Heart right ventricle (tissue), 16 donors: Measurements from ENCODE around the gene FBXO38. TPM values are rescaled to one million over a fixed set of nuclear protein-coding genes. Genes with fewer than 3 reads are reported as not detected.

Source experiments
- ATAC-seq, 8 donors: fragments of 200-7000 bp; cut with Tn5 transposase; one replicate each; pipeline ENCODE4 v1.9.1; 2020; ENCODE audit warnings: mild to moderate bottlenecking in 8 of 8, moderate library complexity in 8 of 8, moderate number of reproducible peaks in 1 of 8
- DNase-seq, 2 donors: peaks; one replicate each; pipeline ENCODE4 v3.0.0-alpha.2; 2020
- H3K27ac ChIP-seq, 10 donors: fragments of 200-600 bp; sonication (generic) in 2 of 10; one replicate each; pipeline versions ENCODE4 v1.5.0 to v1.8.0; 2020 to 2022; ENCODE audit warnings: mild to moderate bottlenecking in 3 of 10
- H3K27me3 ChIP-seq, 7 donors: fragments of 200-600 bp; one replicate each; pipeline ENCODE4 v1.8.0; 2021 to 2022; ENCODE audit warnings: mild to moderate bottlenecking in 2 of 7
- H3K36me3 ChIP-seq, 9 donors: fragments of 200-600 bp; sonication (generic) in 1 of 9; one replicate each; pipeline versions ENCODE4 v1.5.0 to v1.8.0; 2020 to 2022; ENCODE audit warnings: mild to moderate bottlenecking in 2 of 9
- H3K4me1 ChIP-seq, 9 donors: fragments of 200-600 bp; sonication (generic) in 1 of 9; one replicate each; pipeline versions ENCODE4 v1.5.0 to v1.8.0; 2020 to 2022; ENCODE audit warnings: mild to moderate bottlenecking in 4 of 9
- H3K4me3 ChIP-seq, 10 donors: fragments of 200-600 bp; sonication (generic) in 2 of 10; one replicate each; pipeline versions ENCODE4 v1.5.0 to v1.8.0; 2020 to 2022; ENCODE audit warnings: mild to moderate bottlenecking in 7 of 10, moderate library complexity in 2 of 10
- H3K9me3 ChIP-seq, 11 donors: fragments of 200-600 bp in 10 of 11; sonication (generic) in 2 of 11; one replicate each; pipeline versions ENCODE4 v1.5.0 to v1.8.0; 2013 to 2022; ENCODE audit warnings: mild to moderate bottlenecking in 2 of 11, control low read depth in 1 of 11, moderate library complexity in 1 of 11
- CTCF ChIP-seq, 9 donors: fragments of 200-600 bp; sonication (generic) in 2 of 9; IDR thresholded peaks; one replicate each; pipeline versions ENCODE4 v1.5.0 to v1.8.0; 2021 to 2022; ENCODE audit warnings: antibody characterized with exemption in 9 of 9, mild to moderate bottlenecking in 5 of 9, moderate library complexity in 1 of 9
- WGBS, 2 donors: extraction: QIAGEN DNeasy Blood & Tissue Kit; methylation state at CpG; one replicate each; pipeline ENCODE4 v1.1.7; 2013; ENCODE audit warnings: inconsistent platforms in 1 of 2; 5-methylcytosine and 5-hydroxymethylcytosine counted together
- intact Hi-C, 10 donors: fragments of 100-400 bp; cut with DNase I; formaldehyde crosslinking; loops; one replicate each; pipeline versions ENCODE4 v1.11.1 to v1.14.2; 2022
- long read RNA-seq, 3 donors: library from polyadenylated mRNA; unstranded; transcript quantifications; one replicate each; pipeline ENCODE4 v2.0.0, GENCODE V29; 2020 to 2021
- polyA plus RNA-seq, 2 donors: library from polyadenylated mRNA; stranded (reverse); fragments of 200-250 nt; gene quantifications; one replicate each; pipeline ENCODE4 v1.2.3, GENCODE V29; 2013
- total RNA-seq, 10 donors: library from RNA; stranded (reverse); fragmentation: NEBNext Ultra II Directional in 3 of 10; extraction: Animal tissue kit (Norgen Biotek cat#: 25700) in 3 of 10; gene quantifications; one replicate each; pipeline versions ENCODE4 v1.2.1 to v1.2.4, GENCODE V29; 2021 to 2023
- donor health status: Arrhythmogenic right ventricular cardiomyopathy.
- donor health status: ischemic (EF 13 %, LVEDD 7.1; RV severe dilation, severe dysfunction).
- donor health status: healthy with polysubstance abuse.
- donor health status: DM: no; HTN: yes; CAD: no.
- donor health status: DM: no; HTN: no; CAD: no.
- donor health status: ischemic (EF 25% LVEDD 6.9; RV normal size, moderate dysfunction).
- donor health status: ischemic (EF 25% LVEDD 5.7; RV mildly dilated, moderate dysfunction).
- donor health status: healthy.
- donor health status: DM: yes; HTN: yes; CAD: no.
- donor health status: Ischemic cardiomyopathy.
- donor health status: ischemic (EF 35%, LVEDD 5.7; RV mildly dilated, moderate dysfunction).
- donor health status: nonischemic (EF 11% LVEDD 7.7; RV severe dilation, severe dysfunction).
- donor health status: DM: yes; HTN: yes; CAD: no.
- donor health status: PGD.
- donor health status: ischemic (EF 29% LVEDD 5.4; RV normal size, mild dysfunction).
- donor health status: nonischemic (EF 23%, LVEDD 6.1; RV moderate dilation, normal function).

The FBXO38 gene
- total RNA-seq (10 to 100 TPM; 31.7 to 66.4 (median 48.4) TPM), polyA plus RNA-seq (10 to 100 TPM; 10.2 to 15.0 TPM)
- long read RNA-seq, donor 1, full-length matches to known transcripts, result 3 of 12 reads
- long read RNA-seq, donor 1, partial matches to known transcripts, result 8 of 12 reads
- long read RNA-seq, donor 1, other reads (novel, unspliced or antisense), result 1 of 12 reads
- long read RNA-seq, donor 2, full-length matches to known transcripts, result 7 of 19 reads
- long read RNA-seq, donor 2, partial matches to known transcripts, result 12 of 19 reads
- long read RNA-seq, donor 2, other reads (novel, unspliced or antisense), result 0 of 19 reads
- long read RNA-seq, donor 3, full-length matches to known transcripts, result 14 of 35 reads
- long read RNA-seq, donor 3, partial matches to known transcripts, result 14 of 35 reads
- long read RNA-seq, donor 3, other reads (novel, unspliced or antisense), result 7 of 35 reads

- peak in 2 of 9 donors; percentile 21 to 31 for TF ChIP-seq CTCF (IDR thresholded peaks at IDR 0.05)
- intact Hi-C loops, result loop anchor here in 1 of 10 donors (10.0 kb wide), 1 partner anchor 429 kb away; no protein-coding TSS in a partner anchor
- peak; percentile 97 to 100 (median 98) for ATAC-seq
- Histone ChIP-seq H3K27ac (peak within 1 kb of the TSS; percentile 77 to 98 (median 91)), H3K4me1 (peaks cover 0 to 89% (median 66%) of the 10 kb centered on the region in 9 donors), H3K27me3 (no peaks in the 10 kb centered on the region), H3K4me3 (peak within 1 kb of the TSS; percentile 62 to 92 (median 84)), H3K36me3 (peaks cover 0 to 18% (median 0%) of the 10 kb centered on the region in 9 donors), H3K9me3 (peaks cover 0 to 3% (median 0%) of the 10 kb centered on the region in 11 donors)
- DNase-seq, result peak; percentile 94 to 98
- WGBS, 2 donors, result 0 to 1% methylated on average over 45 of the region's 45 CpGs
These were observed at the start of gene FBXO38 for GRCh38 chr5:148383564-148384379. Gene FBXO38 (plus strand): TSS chr5:148383958. CDS start chr5:148394777, 10,819 bp downstream.

- Histone ChIP-seq H3K27me3 (no peaks in the 10 kb centered on the region), H3K36me3 (peaks cover 0 to 5% (median 0%) of the 10 kb centered on the region in 9 donors), H3K4me3 (no peak within 1 kb of the TSS), H3K4me1 (no peaks in the 10 kb centered on the region), H3K9me3 (peaks cover 0 to 15% (median 0%) of the 10 kb centered on the region in 11 donors), H3K27ac (no peak within 1 kb of the TSS)
- WGBS, 2 donors, result 97 to 99% methylated on average over 3 of the region's 3 CpGs
- TF ChIP-seq CTCF (IDR thresholded peaks at IDR 0.05), result no peak
- intact Hi-C loops, result no loop called here
- ATAC-seq (no peak), DNase-seq (no peak)
These were observed 48.5 kb upstream of the FBXO38 start, which contains the start of gene SPINK9 for GRCh38 chr5:148335259-148335658. Gene SPINK9 (plus strand): TSS chr5:148335559. CDS start chr5:148335614, 55 bp downstream.

GRCh38 chr5:148336704-148337435 lies 46.9 kb upstream of the FBXO38 start:
- H3K9me3 ChIP-seq, result peaks cover 0 to 4% (median 0%) of the 10 kb centered on the region in 11 donors
- no peak for TF ChIP-seq CTCF (IDR thresholded peaks at IDR 0.05)
- no peak for DNase-seq
- peaks cover 0 to 6% (median 0%) of the 10 kb centered on the region in 9 donors for H3K36me3 ChIP-seq
- 86 to 94% methylated on average over 3 of the region's 3 CpGs for WGBS, 2 donors
- ATAC-seq, result no peak
- no peaks in the 10 kb centered on the region for H3K4me1 ChIP-seq
- no peak overlapping the region for H3K27ac ChIP-seq
- H3K27me3 ChIP-seq, result no peaks in the 10 kb centered on the region
- intact Hi-C loops, result no loop called here
- no peak overlapping the region for H3K4me3 ChIP-seq
